DLD1 (cell line): Measurements from ENCODE around the gene ZNF556.

Experiments used
- in situ Hi-C: cut with HindIII; loops from 2 replicates; pipeline ENCODE4 v1.10.0; 2017; ENCODE audit warnings: low sequenced_read_pairs

Gene ZNF556

GRCh38 chr19:2867025-2867991, at the start of gene ZNF556:
Gene ZNF556 (plus strand): TSS chr19:2867335. CDS start chr19:2867422, 87 bp downstream.
- in situ Hi-C loops: no loop called here

DNA sequence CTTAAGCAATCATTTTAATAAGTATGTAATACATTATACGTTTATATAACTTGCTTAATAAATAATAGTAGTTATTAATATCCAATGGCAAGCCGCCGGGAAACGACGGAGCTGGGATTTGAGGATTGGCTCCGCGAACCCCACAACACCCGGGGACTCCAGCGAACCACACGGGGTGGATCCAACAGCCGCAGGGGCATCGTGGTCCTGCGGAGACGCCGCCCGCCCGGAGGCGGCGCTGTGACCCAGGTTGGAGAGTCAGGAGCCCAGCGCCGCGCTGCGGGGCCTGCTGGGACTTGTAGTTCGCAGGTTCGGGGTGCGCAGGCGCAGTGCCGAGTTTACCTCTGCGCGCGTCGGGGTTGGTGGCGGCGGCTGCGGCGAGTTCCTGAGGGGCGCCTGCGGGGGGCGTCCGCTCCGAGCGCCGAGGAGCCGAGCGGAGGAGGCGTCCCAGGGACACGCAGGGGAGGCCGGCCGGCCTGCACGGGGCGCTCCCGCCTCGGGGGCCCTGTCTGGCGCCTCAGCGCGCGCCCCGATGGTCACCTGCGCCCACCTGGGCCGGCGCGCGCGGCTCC, 47.5 kb upstream of the ZNF556 start, which contains the start of gene ZNF554:
Gene ZNF554 (plus strand): TSS at position 329 of the 572 bp plus-strand sequence. CDS start 204 bp downstream, at position 533.
- in situ Hi-C loops: no loop called here

GRCh38 chr19:2820112-2820702, 46.9 kb upstream of the ZNF556 start:
- in situ Hi-C loops: no loop called here

DNA sequence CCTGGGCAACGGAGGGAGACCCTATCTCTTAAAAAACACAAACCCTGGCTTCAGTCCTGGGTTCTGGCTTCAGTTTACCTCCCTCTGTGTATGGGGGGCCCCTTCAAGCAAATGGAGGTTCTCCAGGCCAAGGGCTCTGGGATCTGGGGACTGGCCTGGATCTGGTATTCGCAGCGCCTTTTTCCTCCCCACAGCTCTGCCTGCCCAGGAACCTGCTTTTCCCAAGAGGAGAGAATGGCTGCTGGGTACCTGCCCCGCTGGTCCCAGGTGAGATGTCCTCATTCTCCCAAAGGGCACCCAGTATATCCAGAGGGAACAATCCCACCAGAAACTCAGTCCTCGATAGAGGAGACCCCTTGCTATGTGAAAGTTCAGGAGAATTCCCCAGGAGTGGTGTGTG, 44.3 kb upstream of the ZNF556 start:
- in situ Hi-C loops: no loop called here

DNA sequence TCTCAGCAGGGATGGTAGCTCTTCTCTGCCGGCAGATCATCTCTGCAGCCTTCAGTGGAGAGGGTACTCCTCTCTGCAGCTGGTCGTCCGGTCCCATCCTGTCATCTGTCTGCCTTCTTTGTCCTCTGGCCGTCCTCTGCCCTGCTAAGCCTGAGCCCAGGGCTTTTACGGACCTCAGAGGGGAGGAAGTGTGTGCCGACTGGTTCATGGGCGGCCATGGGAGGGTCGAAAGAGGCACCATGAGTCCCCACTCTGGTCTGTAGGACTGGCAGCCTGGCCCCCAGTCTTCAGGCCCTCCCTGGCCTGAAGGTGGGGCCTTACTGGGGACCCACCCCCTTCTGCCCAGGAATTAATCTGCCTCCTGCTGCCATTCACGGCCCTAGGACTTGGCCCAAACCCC, 43.5 kb upstream of the ZNF556 start:
- in situ Hi-C loops: no loop called here

DNA sequence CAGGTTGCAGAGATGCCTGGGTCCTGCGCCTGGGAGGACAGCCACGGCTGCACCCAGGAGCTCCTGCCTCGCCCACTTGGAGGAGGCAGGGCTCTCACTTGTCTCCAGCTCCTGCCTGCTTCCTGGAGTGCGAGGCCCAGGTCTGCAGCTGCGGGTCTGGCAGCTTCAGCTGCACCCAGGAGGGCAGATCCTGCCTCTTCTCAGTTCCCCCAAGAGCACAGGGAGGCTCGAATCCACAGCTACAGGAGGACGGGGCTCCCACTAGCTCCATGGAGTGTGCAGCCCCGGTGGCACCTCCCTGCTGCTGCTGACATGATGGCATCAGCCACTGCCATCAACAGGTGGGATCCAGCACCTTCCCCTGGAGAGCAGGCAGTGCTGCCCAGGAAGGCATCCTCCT, 43.0 kb upstream of the ZNF556 start:
- in situ Hi-C loops: no loop called here

GRCh38 chr19:2827022-2827421, 40.1 kb upstream of the ZNF556 start:
- in situ Hi-C loops: no loop called here

DNA sequence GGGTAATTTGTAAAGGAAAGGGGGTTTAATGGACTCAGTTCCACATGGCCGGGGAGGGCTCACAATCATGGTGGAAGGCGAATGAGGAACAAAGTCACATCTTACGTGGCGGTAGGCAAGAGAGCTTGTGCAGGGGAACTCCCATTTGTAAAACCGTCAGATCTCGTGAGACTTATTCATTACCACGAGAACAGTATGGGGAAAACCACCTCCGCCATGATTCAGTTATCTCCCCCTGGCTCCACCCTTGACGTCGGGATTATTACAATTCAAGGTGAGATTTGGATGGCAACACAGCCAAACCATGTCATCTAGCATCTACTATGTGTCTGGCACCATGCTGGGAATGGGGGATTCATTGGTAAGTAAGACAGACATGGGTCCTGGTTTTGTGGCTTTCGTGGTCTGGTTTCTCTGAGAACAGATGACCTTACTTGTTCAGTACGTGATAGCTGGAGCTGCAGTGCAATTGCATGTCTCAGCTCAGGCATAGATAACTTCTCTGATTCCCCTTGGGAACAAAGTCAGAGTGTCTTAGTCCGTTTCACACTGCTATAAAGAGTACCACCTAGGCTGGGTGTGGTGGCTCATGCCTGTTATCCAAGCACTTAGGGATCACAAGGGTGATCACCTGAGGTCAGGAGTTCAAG, 39.2 kb upstream of the ZNF556 start:
- in situ Hi-C loops: no loop called here

GRCh38 chr19:2834294-2834871, 32.8 kb upstream of the ZNF556 start:
- in situ Hi-C loops: no loop called here

DNA sequence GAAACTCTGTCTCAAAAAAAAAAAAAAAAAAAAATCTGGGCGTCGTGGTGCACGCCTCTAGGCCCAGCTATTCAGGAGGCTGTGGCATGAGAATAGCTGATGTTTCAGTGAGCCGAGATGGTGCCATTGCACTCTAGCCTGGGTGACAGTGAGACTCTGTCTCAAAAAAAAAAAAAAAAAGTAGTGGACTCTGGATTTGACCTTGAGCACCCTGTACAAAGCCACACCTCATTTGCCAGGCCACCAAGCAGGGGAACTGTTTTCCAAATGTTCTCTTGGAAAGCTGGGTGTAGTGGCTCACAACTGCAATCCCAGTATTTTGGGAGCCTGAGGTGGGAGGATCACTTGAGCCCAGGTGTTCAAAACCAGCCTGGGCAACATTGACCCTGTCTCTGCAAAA, 29.7 kb upstream of the ZNF556 start:
- in situ Hi-C loops: no loop called here

GRCh38 chr19:2840794-2841791, 26.0 kb upstream of the ZNF556 start, which contains the start of gene ZNF555:
Gene ZNF555 (plus strand): TSS chr19:2841475. CDS start chr19:2841573, 98 bp downstream.
- in situ Hi-C loops: no loop called here

DNA sequence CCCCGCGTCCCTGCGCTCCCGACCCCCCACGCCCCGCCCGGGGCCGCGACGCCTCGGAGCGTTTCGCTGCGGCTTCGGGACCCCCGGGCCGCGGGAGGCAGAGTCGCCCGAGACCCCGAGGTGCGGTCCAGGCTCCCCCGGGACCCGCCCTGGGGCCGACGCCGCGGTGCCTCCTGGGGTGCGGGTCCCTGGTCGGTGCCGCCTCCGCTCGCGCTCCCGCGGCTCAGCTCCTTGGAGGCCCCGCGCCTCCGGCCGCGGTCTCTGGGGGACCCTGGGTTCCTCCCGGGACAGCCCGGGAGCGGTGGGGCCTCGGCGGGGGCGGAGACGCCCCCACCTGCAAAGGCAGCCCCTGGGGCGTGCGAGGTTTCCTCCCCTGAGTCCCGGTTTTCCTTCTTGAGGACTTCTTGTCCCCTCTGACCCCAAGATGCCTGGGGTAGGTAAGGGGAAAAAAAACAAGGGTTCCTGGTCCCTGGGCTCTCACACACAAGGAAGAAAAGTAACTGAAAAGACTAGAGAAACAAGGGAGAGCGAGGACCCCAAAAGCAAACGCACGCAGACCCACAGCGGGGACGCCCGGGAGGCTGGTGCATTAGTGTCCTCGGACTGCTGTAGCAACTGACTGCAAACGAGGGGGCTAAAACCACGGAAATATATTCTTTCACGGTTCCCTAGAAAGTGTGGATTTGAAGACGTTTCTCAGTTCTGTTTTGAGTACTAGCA, 25.1 kb upstream of the ZNF556 start:
- in situ Hi-C loops: no loop called here

- in situ Hi-C loops: no loop called here
Observed at GRCh38 chr19:2845107-2845506, 22.0 kb upstream of the ZNF556 start.

- in situ Hi-C loops: no loop called here
Observed at GRCh38 chr19:2846180-2846894, 20.8 kb upstream of the ZNF556 start.

- in situ Hi-C loops: no loop called here
Observed at GRCh38 chr19:2847507-2847906, 19.6 kb upstream of the ZNF556 start.

GRCh38 chr19:2848616-2849015, 18.5 kb upstream of the ZNF556 start:
- in situ Hi-C loops: no loop called here

GRCh38 chr19:2850256-2850925, 16.7 kb upstream of the ZNF556 start:
- in situ Hi-C loops: no loop called here

- in situ Hi-C loops: no loop called here
Observed at GRCh38 chr19:2852598-2852997, 14.5 kb upstream of the ZNF556 start.
